ENCODE results near the gene GNAS.

GRCh38 chr20:58816051-58816450, 36.5 kb upstream of the GNAS start:
- TF ChIP-seq CTCF (IDR thresholded peaks at IDR 0.05) (no peak), POLR2A (IDR thresholded peaks at IDR 0.05) (no peak), EP300 (IDR thresholded peaks at IDR 0.05) (no peak)
